SK-N-SH treated with all-trans-retinoic acid at 6 μM for 48 hours (cell line): ENCODE results near the gene GTF2H1.
"Not testable (repeated sequence)": the region's sequence is repeated elsewhere in the genome, so short reads cannot be mapped to it uniquely, and the experiment has no call there.

Experiments
- ATAC-seq: fragments of 200-7000 bp; cut with Tn5 transposase; 3 replicates; pipeline ENCODE4 v1.9.1; 2020; ENCODE audit warnings: mild to moderate bottlenecking, moderate library complexity
- ARNTL ChIP-seq: fragments of 450-650 bp; formaldehyde crosslinking; IDR thresholded peaks from 2 replicates; pipeline ENCODE4 v1.5.0; 2020; ENCODE audit warnings: low read depth, mild to moderate bottlenecking, moderate library complexity, borderline replicate concordance
- BACH2 ChIP-seq: fragments of 250-450 bp; sonication (Bioruptor Pico); IDR thresholded peaks from 2 replicates; pipeline ENCODE4 v1.9.0; 2021; ENCODE audit warnings: mild to moderate bottlenecking, borderline replicate concordance
- CSDC2 ChIP-seq: fragments of 250-450 bp; sonication (Bioruptor Pico); IDR thresholded peaks from 2 replicates; pipeline ENCODE4 v1.5.0; 2020; ENCODE audit warnings: mild to moderate bottlenecking, moderate library complexity
- ESRRG ChIP-seq: fragments of 250-450 bp; sonication (Bioruptor Pico); IDR thresholded peaks from 2 replicates; pipeline ENCODE4 v1.6.1; 2021; ENCODE audit warnings: mild to moderate bottlenecking
- OSR1 ChIP-seq: fragments of 250-450 bp; sonication (Bioruptor Pico); IDR thresholded peaks from 2 replicates; pipeline ENCODE4 v1.8.0; 2022; ENCODE audit warnings: moderate library complexity, mild to moderate bottlenecking, inconsistent platforms
- PPARA ChIP-seq: fragments of 250-450 bp; sonication (Bioruptor Pico); IDR thresholded peaks from 2 replicates; pipeline ENCODE4 v1.5.0; 2020; ENCODE audit warnings: mild to moderate bottlenecking, borderline replicate concordance
- SNAI2 ChIP-seq: fragments of 250-450 bp; sonication (Bioruptor Pico); IDR thresholded peaks from 2 replicates; pipeline ENCODE4 v1.5.0; 2020; ENCODE audit warnings: mild to moderate bottlenecking, moderate library complexity
- TCF4 ChIP-seq: fragments of 250-450 bp; sonication (Bioruptor Pico); IDR thresholded peaks from 2 replicates; pipeline ENCODE4 v1.8.0; 2021; ENCODE audit warnings: mild to moderate bottlenecking, moderate library complexity, borderline replicate concordance
- ZNF565 ChIP-seq: fragments of 450-650 bp; formaldehyde crosslinking; conservative IDR thresholded peaks from 2 replicates; pipeline ENCODE4 v1.5.0; 2020; ENCODE audit warnings: low read depth, mild to moderate bottlenecking, moderate library complexity
- ZNF8 ChIP-seq: fragments of 450-650 bp; formaldehyde crosslinking; IDR thresholded peaks from 2 replicates; pipeline ENCODE4 v1.5.0; 2020; ENCODE audit warnings: mild to moderate bottlenecking, moderate library complexity
- TF ChIP-seq, protein P1 (sequence below): fragments of 250-450 bp; sonication (Bioruptor Pico); IDR thresholded peaks from 2 replicates; pipeline ENCODE4 v1.5.0; 2020; ENCODE audit warnings: mild to moderate bottlenecking, moderate library complexity
- TF ChIP-seq, protein P2 (sequence below): fragments of 250-450 bp; sonication (Bioruptor Pico); IDR thresholded peaks from 2 replicates; pipeline ENCODE4 v1.5.1; 2021; ENCODE audit warnings: mild to moderate bottlenecking, moderate library complexity
- TF ChIP-seq, protein P3 (sequence below): fragments of 250-450 bp; sonication (Bioruptor Pico); IDR thresholded peaks from 2 replicates; pipeline ENCODE4 v1.5.1; 2020; ENCODE audit warnings: low read depth, mild to moderate bottlenecking, moderate library complexity

GTF2H1 gene

DNA sequence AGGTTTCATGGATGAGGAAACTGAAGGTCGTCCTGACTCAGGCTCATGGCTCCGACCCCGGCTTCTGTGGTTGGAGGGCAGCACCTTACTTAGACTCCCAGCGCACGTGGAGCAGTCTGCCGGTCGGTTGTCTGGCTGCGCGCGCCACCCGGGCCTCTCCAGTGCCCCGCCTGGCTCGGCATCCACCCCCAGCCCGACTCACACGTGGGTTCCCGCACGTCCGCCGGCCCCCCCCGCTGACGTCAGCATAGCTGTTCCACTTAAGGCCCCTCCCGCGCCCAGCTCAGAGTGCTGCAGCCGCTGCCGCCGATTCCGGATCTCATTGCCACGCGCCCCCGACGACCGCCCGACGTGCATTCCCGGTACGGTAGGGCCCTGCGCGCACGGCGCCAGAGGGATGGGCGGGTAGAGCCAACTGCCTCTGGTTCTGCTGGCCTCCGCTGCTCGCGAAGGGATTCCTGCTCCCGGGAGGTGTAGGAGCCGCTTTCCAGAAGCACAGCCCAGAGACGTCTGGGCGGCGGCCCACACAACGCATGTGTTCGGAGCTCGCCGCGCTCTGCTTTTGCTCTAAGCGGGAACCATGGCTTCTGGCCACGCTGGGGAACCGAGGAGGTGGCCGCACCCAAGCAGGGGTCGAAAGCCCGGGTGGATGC lies 72.0 kb downstream of the GTF2H1 start, which contains the start of gene LDHA (continued):
- TF ChIP-seq, protein P1, sequence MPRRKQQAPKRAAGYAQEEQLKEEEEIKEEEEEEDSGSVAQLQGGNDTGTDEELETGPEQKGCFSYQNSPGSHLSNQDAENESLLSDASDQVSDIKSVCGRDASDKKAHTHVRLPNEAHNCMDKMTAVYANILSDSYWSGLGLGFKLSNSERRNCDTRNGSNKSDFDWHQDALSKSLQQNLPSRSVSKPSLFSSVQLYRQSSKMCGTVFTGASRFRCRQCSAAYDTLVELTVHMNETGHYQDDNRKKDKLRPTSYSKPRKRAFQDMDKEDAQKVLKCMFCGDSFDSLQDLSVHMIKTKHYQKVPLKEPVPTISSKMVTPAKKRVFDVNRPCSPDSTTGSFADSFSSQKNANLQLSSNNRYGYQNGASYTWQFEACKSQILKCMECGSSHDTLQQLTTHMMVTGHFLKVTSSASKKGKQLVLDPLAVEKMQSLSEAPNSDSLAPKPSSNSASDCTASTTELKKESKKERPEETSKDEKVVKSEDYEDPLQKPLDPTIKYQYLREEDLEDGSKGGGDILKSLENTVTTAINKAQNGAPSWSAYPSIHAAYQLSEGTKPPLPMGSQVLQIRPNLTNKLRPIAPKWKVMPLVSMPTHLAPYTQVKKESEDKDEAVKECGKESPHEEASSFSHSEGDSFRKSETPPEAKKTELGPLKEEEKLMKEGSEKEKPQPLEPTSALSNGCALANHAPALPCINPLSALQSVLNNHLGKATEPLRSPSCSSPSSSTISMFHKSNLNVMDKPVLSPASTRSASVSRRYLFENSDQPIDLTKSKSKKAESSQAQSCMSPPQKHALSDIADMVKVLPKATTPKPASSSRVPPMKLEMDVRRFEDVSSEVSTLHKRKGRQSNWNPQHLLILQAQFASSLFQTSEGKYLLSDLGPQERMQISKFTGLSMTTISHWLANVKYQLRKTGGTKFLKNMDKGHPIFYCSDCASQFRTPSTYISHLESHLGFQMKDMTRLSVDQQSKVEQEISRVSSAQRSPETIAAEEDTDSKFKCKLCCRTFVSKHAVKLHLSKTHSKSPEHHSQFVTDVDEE: peak; percentile 12; the same call in 1 of the 2 replicates
- TF ChIP-seq ZNF8: no peak
- TF ChIP-seq, protein P2, sequence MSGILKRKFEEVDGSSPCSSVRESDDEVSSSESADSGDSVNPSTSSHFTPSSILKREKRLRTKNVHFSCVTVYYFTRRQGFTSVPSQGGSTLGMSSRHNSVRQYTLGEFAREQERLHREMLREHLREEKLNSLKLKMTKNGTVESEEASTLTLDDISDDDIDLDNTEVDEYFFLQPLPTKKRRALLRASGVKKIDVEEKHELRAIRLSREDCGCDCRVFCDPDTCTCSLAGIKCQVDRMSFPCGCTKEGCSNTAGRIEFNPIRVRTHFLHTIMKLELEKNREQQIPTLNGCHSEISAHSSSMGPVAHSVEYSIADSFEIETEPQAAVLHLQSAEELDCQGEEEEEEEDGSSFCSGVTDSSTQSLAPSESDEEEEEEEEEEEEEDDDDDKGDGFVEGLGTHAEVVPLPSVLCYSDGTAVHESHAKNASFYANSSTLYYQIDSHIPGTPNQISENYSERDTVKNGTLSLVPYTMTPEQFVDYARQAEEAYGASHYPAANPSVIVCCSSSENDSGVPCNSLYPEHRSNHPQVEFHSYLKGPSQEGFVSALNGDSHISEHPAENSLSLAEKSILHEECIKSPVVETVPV (CRISPR knock-in tag): no peak
- no peak for TF ChIP-seq SNAI2 (CRISPR knock-in tag)

DNA sequence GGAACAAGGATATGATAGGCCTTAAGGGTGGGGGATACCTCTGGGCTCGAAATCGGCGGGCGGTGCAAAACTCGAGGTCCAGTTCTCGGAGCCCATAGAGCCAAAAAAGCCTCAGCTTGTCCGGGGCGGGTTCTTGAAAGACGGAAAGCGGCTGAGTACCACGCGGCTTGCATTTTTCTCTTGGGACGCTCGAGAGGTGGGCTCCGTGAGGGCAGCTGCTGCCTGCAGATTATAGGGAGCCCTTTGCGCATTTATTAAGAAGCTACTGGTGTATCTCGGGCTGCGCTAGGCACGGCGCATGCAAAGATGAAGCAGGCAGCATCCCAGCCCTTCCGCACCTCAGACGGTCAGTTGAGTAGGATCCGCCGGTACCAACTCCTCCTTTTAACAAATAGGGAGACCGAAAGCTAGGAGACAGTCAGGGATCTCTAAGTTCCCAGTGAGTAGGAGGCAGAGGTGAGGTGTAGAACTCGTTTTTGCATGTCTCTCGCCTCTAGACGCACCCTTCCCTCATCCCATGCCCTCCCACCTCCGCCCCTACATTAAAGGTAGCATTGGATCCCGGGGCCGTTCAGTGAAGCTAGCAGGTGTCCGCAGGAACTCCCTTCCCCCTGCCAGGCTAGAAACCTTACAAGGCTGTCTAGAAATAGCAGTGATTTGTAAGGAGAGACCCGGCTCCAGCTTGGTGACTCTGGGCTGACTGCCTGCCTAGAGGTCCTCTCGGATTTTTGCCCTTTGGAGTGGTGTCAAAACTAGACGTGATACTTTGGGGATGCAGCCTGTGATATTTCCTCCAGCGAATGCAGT lies 72.8 kb downstream of the GTF2H1 start:
- peak; percentile 5 for ATAC-seq
- TF ChIP-seq ESRRG (no peak), ARNTL (CRISPR knock-in tag) (no peak)

DNA sequence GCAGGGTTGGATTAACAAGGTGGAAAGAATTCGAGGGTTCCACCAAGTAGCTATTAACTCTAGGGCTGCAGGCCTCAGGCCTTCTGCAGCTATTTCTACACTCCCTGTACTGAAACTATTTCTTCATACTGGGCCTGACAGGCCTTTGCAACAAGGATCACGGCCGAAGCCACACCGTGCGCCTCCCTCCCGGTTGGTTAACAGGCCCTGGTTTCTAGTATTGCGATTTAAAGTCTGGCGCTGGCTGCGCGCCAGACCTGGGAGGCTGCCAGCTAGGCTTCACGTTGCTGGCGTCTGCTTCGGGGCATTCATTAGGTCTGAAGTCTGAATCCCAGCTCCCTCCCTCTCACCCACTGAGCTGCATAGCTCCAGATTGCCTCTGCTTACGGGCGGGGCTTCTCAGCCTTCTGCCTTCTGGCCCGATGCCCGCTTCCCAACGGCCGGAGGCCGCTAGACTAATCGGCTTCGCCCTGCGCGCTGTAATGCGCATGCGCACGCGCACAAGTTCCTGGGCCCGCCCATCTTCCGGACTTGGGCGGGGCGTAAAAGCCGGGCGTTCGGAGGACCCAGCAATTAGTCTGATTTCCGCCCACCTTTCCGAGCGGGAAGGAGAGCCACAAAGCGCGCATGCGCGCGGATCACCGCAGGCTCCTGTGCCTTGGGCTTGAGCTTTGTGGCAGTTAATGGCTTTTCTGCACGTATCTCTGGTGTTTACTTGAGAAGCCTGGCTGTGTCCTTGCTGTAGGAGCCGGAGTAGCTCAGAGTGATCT lies 73.6 kb downstream of the GTF2H1 start:
- TF ChIP-seq ZNF8 (no peak), BACH2 (CRISPR knock-in tag) (no peak), SNAI2 (CRISPR knock-in tag) (no peak), ARNTL (CRISPR knock-in tag) (no peak), OSR1 (CRISPR knock-in tag) (no peak)
- TF ChIP-seq, protein P1: peak; percentile 31; the same call in 1 of the 2 replicates
- ATAC-seq: peak; percentile 88

DNA sequence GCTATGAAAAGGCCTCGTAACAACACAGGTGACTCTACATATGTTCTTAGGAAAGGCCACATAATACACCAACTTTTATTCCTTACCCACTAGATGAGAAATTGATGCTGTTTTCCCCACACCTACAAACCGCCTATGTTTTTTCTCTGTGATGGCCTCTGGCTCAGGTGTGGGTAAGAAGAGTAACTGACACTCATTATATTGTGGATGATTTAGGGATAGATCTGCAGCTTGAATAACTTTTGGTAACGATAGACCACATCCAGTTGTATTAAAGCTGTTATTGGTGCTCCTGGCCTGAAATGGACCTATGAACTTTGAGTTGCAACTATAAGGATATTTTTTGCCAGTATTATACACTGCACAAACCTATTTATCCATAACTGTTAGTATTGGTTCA lies 75.6 kb downstream of the GTF2H1 start:
- no peak for ATAC-seq
- TF ChIP-seq CSDC2 (CRISPR knock-in tag) (no peak), ARNTL (CRISPR knock-in tag) (no peak)
- TF ChIP-seq, protein P3, sequence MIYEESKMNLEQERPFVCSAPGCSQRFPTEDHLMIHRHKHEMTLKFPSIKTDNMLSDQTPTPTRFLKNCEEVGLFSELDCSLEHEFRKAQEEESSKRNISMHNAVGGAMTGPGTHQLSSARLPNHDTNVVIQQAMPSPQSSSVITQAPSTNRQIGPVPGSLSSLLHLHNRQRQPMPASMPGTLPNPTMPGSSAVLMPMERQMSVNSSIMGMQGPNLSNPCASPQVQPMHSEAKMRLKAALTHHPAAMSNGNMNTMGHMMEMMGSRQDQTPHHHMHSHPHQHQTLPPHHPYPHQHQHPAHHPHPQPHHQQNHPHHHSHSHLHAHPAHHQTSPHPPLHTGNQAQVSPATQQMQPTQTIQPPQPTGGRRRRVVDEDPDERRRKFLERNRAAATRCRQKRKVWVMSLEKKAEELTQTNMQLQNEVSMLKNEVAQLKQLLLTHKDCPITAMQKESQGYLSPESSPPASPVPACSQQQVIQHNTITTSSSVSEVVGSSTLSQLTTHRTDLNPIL: no peak

DNA sequence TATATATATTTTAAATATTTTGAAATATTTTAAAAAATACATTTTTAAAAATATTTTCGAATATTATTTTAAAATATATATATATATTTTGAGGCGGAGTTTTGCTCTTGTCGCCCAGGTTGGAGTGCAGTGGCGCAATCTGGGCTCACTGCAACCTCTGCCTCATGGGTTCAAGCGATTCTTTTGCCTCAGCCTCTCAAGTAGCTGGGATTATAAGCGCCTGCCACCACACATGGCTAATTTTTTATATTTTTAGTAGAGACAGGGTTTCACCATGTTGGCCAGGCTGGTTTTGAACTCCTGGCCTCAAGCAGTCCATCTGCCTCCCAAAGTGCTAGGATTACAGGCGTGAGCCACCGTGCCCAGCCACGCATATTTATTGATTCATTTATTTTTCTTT lies 78.7 kb downstream of the GTF2H1 start:
- not testable (repeated sequence) for ATAC-seq

DNA sequence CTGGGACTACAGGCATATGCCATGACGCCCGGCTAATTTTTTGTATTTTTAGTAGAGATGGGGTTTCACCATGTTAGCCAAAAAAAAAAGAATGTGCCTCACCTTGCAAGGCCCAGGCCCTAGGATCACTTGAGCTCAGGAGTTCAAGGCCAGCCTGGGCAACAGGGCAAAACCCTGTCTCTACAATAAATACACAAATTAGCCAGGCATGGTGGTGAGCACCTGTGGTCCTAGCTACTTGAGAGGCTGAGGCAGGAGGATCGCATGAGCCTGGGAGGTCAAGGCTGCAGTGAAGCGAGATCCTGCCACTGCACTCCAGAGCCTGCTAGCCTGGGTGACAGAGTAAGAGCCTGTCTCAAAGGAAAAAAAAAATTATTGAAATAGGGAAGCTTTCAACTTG lies 81.7 kb downstream of the GTF2H1 start:
- no peak for ATAC-seq

DNA sequence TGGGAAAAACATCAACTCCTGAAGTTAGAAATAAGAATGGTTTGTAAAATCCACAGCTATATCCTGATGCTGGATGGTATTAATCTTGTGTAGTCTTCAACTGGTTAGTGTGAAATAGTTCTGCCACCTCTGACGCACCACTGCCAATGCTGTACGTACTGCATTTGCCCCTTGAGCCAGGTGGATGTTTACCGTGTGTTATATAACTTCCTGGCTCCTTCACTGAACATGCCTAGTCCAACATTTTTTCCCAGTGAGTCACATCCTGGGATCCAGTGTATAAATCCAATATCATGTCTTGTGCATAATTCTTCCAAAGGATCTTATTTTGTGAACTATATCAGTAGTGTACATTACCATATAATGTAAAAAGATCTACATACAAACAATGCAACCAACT lies 85.0 kb downstream of the GTF2H1 start:
- ATAC-seq: not testable (repeated sequence)

More for the DNA sequence above, 81.7 kb downstream of the GTF2H1 start:
- TF ChIP-seq, protein P2 (CRISPR knock-in tag): no peak
- TF ChIP-seq TCF4 (CRISPR knock-in tag): no peak
- no peak for TF ChIP-seq ZNF565 (CRISPR knock-in tag)
- TF ChIP-seq CSDC2 (CRISPR knock-in tag): no peak
- TF ChIP-seq OSR1 (CRISPR knock-in tag): no peak
- TF ChIP-seq PPARA (CRISPR knock-in tag): no peak
